Measurements from ENCODE around the gene TEX47. TPM values are rescaled to one million over a fixed set of nuclear protein-coding genes. Genes with fewer than 3 reads are reported as not detected.

Gene TEX47
- not detected for total RNA-seq
- long read RNA-seq = 0 reads

GRCh38 chr7:88795553-88795952 is at the start of gene TEX47:
TEX47 (minus strand) TSS chr7:88795737; CDS start chr7:88794942, 795 bp downstream.
- DNase-seq (no peak), ATAC-seq (ENCODE audit: poor library complexity) (peak; percentile 67)
- intact Hi-C loops (cut with DNase I) = no loop called here

- DNase-seq (no peak), ATAC-seq (ENCODE audit: poor library complexity) (no peak)
- intact Hi-C loops (cut with DNase I) = no loop called here
Observed at GRCh38 chr7:88845091-88845490, 49.6 kb upstream of the TEX47 start.

GRCh38 chr7:88842201-88842600 is 46.7 kb upstream of the TEX47 start:
- ATAC-seq (ENCODE audit: poor library complexity) (no peak), DNase-seq (no peak)
- intact Hi-C loops (cut with DNase I) = no loop called here

- intact Hi-C loops (cut with DNase I) = no loop called here
- ATAC-seq (ENCODE audit: poor library complexity) (no peak), DNase-seq (no peak)
Observed at GRCh38 chr7:88835147-88835728, 39.7 kb upstream of the TEX47 start.

- DNase-seq (no peak), ATAC-seq (ENCODE audit: poor library complexity) (no peak)
- intact Hi-C loops (cut with DNase I) = no loop called here
Observed at GRCh38 chr7:88826222-88826621, 30.7 kb upstream of the TEX47 start.

- no peak for DNase-seq
- intact Hi-C loops (cut with DNase I) = no loop called here
- ATAC-seq (ENCODE audit: poor library complexity) = no peak
Observed at GRCh38 chr7:88818552-88818951, 23.0 kb upstream of the TEX47 start.

- ATAC-seq (ENCODE audit: poor library complexity) (no peak), DNase-seq (no peak)
- intact Hi-C loops (cut with DNase I) = no loop called here
Observed at GRCh38 chr7:88806280-88807037, 10.9 kb upstream of the TEX47 start.

GRCh38 chr7:88801046-88801445 is 5.5 kb upstream of the TEX47 start:
- DNase-seq (no peak), ATAC-seq (ENCODE audit: poor library complexity) (no peak)

GRCh38 chr7:88792361-88792760 is 3.2 kb downstream of the TEX47 start:
- DNase-seq = no peak
- intact Hi-C loops (cut with DNase I) = no loop called here
- ATAC-seq (ENCODE audit: poor library complexity) = no peak

More at GRCh38 chr7:88801046-88801445, 5.5 kb upstream of the TEX47 start:
- intact Hi-C loops (cut with DNase I) = no loop called here

GRCh38 chr7:88791891-88792290 is 3.6 kb downstream of the TEX47 start:
- intact Hi-C loops (cut with DNase I) = no loop called here
- DNase-seq (no peak), ATAC-seq (ENCODE audit: poor library complexity) (no peak)

GRCh38 chr7:88789480-88790064 is 6.0 kb downstream of the TEX47 start:
- intact Hi-C loops (cut with DNase I) = no loop called here
- ATAC-seq (ENCODE audit: poor library complexity) (no peak), DNase-seq (no peak)

- ATAC-seq (ENCODE audit: poor library complexity) = no peak
- intact Hi-C loops (cut with DNase I) = no loop called here
- DNase-seq = no peak
Observed at GRCh38 chr7:88787777-88788176, 7.8 kb downstream of the TEX47 start.

- intact Hi-C loops (cut with DNase I) = no loop called here
- DNase-seq (no peak), ATAC-seq (ENCODE audit: poor library complexity) (no peak)
Observed at GRCh38 chr7:88775838-88776237, 19.7 kb downstream of the TEX47 start.

GRCh38 chr7:88772776-88773175 is 22.8 kb downstream of the TEX47 start:
- no peak for DNase-seq
- ATAC-seq (ENCODE audit: poor library complexity) = no peak

GRCh38 chr7:88771417-88771816 is 24.1 kb downstream of the TEX47 start:
- DNase-seq = no peak
- intact Hi-C loops (cut with DNase I) = no loop called here
- ATAC-seq (ENCODE audit: poor library complexity) = no peak

More at GRCh38 chr7:88772776-88773175, 22.8 kb downstream of the TEX47 start:
- intact Hi-C loops (cut with DNase I) = no loop called here

- ATAC-seq (ENCODE audit: poor library complexity) = no peak
- intact Hi-C loops (cut with DNase I) = no loop called here
- DNase-seq = no peak
Observed at GRCh38 chr7:88761779-88762178, 33.8 kb downstream of the TEX47 start.

GRCh38 chr7:88760136-88760515 is 35.4 kb downstream of the TEX47 start:
- intact Hi-C loops (cut with DNase I) = no loop called here
- ATAC-seq (ENCODE audit: poor library complexity) (no peak), DNase-seq (no peak)

GRCh38 chr7:88759230-88760135 is 36.1 kb downstream of the TEX47 start, which contains the start of gene ZNF804B:
ZNF804B (plus strand) TSS chr7:88759700; CDS start chr7:88759977, 277 bp downstream.
- peak; percentile 36 for DNase-seq
- peak; percentile 34 for ATAC-seq (ENCODE audit: poor library complexity)
- intact Hi-C loops (cut with DNase I) = no loop called here

All from Right ventricle myocardium superior (tissue), 1 donor.